Neuronal stem cell (in vitro differentiated cells): ENCODE data around the gene RNLS.

Source experiments
- DNase-seq: peaks from one replicate; pipeline ENCODE4 v3.0.0-alpha.2; 2013; ENCODE audit warnings: low spot score
- H2AFZ ChIP-seq: one replicate; pipeline ENCODE4 v1.6.1; 2013; ENCODE audit warnings: mild to moderate bottlenecking, low read length, inconsistent platforms
- H2AK5ac ChIP-seq: 2 replicates; pipeline ENCODE4 v1.6.1; 2013; ENCODE audit warnings: low read depth, mild to moderate bottlenecking, inconsistent platforms, low read length, moderate library complexity, mixed read lengths
- H2BK120ac ChIP-seq: 2 replicates; pipeline ENCODE4 v1.6.1; 2013; ENCODE audit warnings: low read depth, mild to moderate bottlenecking, inconsistent platforms, low read length, moderate library complexity, mixed read lengths
- H2BK12ac ChIP-seq: one replicate; pipeline ENCODE4 v1.6.1; 2013; ENCODE audit warnings: low read length, inconsistent platforms
- H2BK15ac ChIP-seq: 2 replicates; pipeline ENCODE4 v1.6.1; 2013; ENCODE audit warnings: mild to moderate bottlenecking, low read length, inconsistent platforms, mixed read lengths
- H2BK5ac ChIP-seq: one replicate; pipeline ENCODE4 v1.6.1; 2013; ENCODE audit warnings: inconsistent platforms, mild to moderate bottlenecking, low read length, moderate library complexity
- H3K14ac ChIP-seq: one replicate; pipeline ENCODE4 v1.6.1; 2013; ENCODE audit warnings: low read length, inconsistent platforms
- H3K18ac ChIP-seq: 2 replicates; pipeline ENCODE4 v1.6.1; 2013; ENCODE audit warnings: low read length, inconsistent platforms
- H3K23ac ChIP-seq: 2 replicates; pipeline ENCODE4 v1.6.1; 2013; ENCODE audit warnings: low read depth, mild to moderate bottlenecking, mixed read lengths, low read length, inconsistent platforms; ENCODE audit not compliant: poor library complexity
- H3K27ac ChIP-seq: replicated peaks from 3 replicates; pipeline ENCODE4 v1.5.1; 2013; ENCODE audit warnings: low read length, inconsistent platforms
- H3K27me3 ChIP-seq, 3 experiments: 2 replicates each; pipeline ENCODE4 v1.6.1; 2013; ENCODE audit warnings: low read length in 3 of 3, mild to moderate bottlenecking in 2 of 3, inconsistent platforms in 1 of 3, low read depth in 1 of 3, mixed read lengths in 1 of 3, moderate library complexity in 1 of 3; ENCODE audit not compliant: control insufficient read depth in 3 of 3, insufficient read depth in 3 of 3
- H3K36me3 ChIP-seq, 2 donors: replicated peaks in 1 of 2; 2 replicates each; pipeline ENCODE4 v1.6.1; 2013; ENCODE audit warnings: low read length in 2 of 2; ENCODE audit not compliant: control insufficient read depth in 2 of 2, insufficient read depth in 2 of 2
- H3K4ac ChIP-seq: 2 replicates; pipeline ENCODE4 v1.6.1; 2013; ENCODE audit warnings: inconsistent platforms, mild to moderate bottlenecking, low read length, moderate library complexity
- H3K4me1 ChIP-seq, 2 donors: 1 replicate in 1 of 2; 2 replicates in 1 of 2; pipeline ENCODE4 v1.6.1; 2013; ENCODE audit warnings: low read length in 2 of 2, low read depth in 1 of 2; ENCODE audit not compliant: control insufficient read depth in 2 of 2, insufficient read depth in 1 of 2
- H3K4me2 ChIP-seq: one replicate; pipeline ENCODE4 v1.6.1; 2013; ENCODE audit warnings: mild to moderate bottlenecking, low read length, inconsistent platforms; ENCODE audit not compliant: insufficient read depth, poor library complexity, severe bottlenecking
- H3K4me3 ChIP-seq, 2 donors: 2 replicates each; pipeline ENCODE4 v1.5.1; 2013; ENCODE audit warnings: low read length in 2 of 2, mild to moderate bottlenecking in 2 of 2, inconsistent platforms in 1 of 2, moderate library complexity in 1 of 2
- H3K79me1 ChIP-seq: one replicate; pipeline ENCODE4 v1.6.1; 2013; ENCODE audit warnings: low read depth, mild to moderate bottlenecking, inconsistent platforms, low read length, moderate library complexity
- H3K9ac ChIP-seq: one replicate; pipeline ENCODE4 v1.6.1; 2013; ENCODE audit warnings: mild to moderate bottlenecking, low read depth, low read length, inconsistent platforms; ENCODE audit not compliant: poor library complexity
- H3K9me3 ChIP-seq, 2 donors: replicated peaks in 1 of 2; 2 replicates each; pipeline versions ENCODE3 to v1.6.1; 2013; ENCODE audit warnings: low read length in 2 of 2, mild to moderate bottlenecking in 2 of 2, inconsistent platforms in 1 of 2, low read depth in 1 of 2, mixed read lengths in 1 of 2, moderate library complexity in 1 of 2; ENCODE audit not compliant: control insufficient read depth in 2 of 2, insufficient read depth in 1 of 2
- H4K8ac ChIP-seq: one replicate; pipeline ENCODE4 v1.6.1; 2013; ENCODE audit warnings: low read depth, mild to moderate bottlenecking, inconsistent platforms, low read length, moderate library complexity
- H4K91ac ChIP-seq: one replicate; pipeline ENCODE4 v1.6.1; 2013; ENCODE audit warnings: low read length, low read depth, mild to moderate bottlenecking, inconsistent platforms; ENCODE audit not compliant: poor library complexity
- WGBS, 2 donors: extraction: QIAGEN DNeasy Blood & Tissue Kit; methylation state at CpG; one replicate each; pipeline ENCODE4 v1.1.7; 2013; ENCODE audit warnings: missing lambda C conversion rate in 2 of 2, mixed read lengths in 1 of 2; ENCODE audit not compliant: insufficient read length in 2 of 2, insufficient replicate concordance in 1 of 2; ENCODE audit errors: extremely low coverage in 2 of 2; 5-methylcytosine and 5-hydroxymethylcytosine counted together

RNLS gene

GRCh38 chr10:88336334-88336733, 246.8 kb downstream of the RNLS start:
- Histone ChIP-seq H2AFZ (no peak overlapping the region), H2BK15ac (no peak overlapping the region), H2BK12ac (no peak overlapping the region), H3K23ac (no peak overlapping the region), H2BK120ac (no peak overlapping the region), H3K4ac (no peak overlapping the region), H2BK5ac (no peak overlapping the region), H3K36me3 (no peaks in the 10 kb centered on the region), H4K8ac (no peak overlapping the region), H3K4me3 (no peak overlapping the region), H3K27ac (no peak overlapping the region), H4K91ac (no peak overlapping the region), H3K18ac (no peak overlapping the region), H3K14ac (no peak overlapping the region), H3K79me1 (no peaks in the 10 kb centered on the region), H3K4me2 (no peak overlapping the region), H3K9ac (no peak overlapping the region), H3K9me3 (no peaks in the 10 kb centered on the region), H3K4me1 (peaks cover 0 to 2% of the 10 kb centered on the region in 2 donors), H3K27me3 (no peaks in the 10 kb centered on the region), H2AK5ac (no peak overlapping the region)
- no CpG with 5 or more reads among the region's 4 CpGs for WGBS, 2 donors
- DNase-seq, result no peak

GRCh38 chr10:88333248-88333630, 249.9 kb downstream of the RNLS start:
- Histone ChIP-seq H3K9me3 (no peaks in the 10 kb centered on the region), H3K27ac (no peak overlapping the region), H3K14ac (no peak overlapping the region), H2BK120ac (no peak overlapping the region), H3K4me1 (peaks cover 0 to 2% of the 10 kb centered on the region in 2 donors), H3K4ac (no peak overlapping the region), H3K79me1 (no peaks in the 10 kb centered on the region), H2BK12ac (no peak overlapping the region), H2BK15ac (no peak overlapping the region), H3K4me2 (no peak overlapping the region), H3K18ac (no peak overlapping the region), H3K4me3 (no peak overlapping the region), H3K27me3 (no peaks in the 10 kb centered on the region), H2AFZ (no peak overlapping the region), H3K23ac (no peak overlapping the region), H3K9ac (no peak overlapping the region), H3K36me3 (no peaks in the 10 kb centered on the region), H4K8ac (no peak overlapping the region), H2AK5ac (no peak overlapping the region), H4K91ac (no peak overlapping the region), H2BK5ac (no peak overlapping the region)
- WGBS, 2 donors, result no CpG with 5 or more reads among the region's 3 CpGs
- no peak for DNase-seq

- Histone ChIP-seq H2BK12ac (no peak overlapping the region), H3K4me1 (peaks cover 0 to 2% of the 10 kb centered on the region in 2 donors), H3K27me3 (no peaks in the 10 kb centered on the region), H4K91ac (no peak overlapping the region), H3K4me3 (no peak overlapping the region), H3K36me3 (no peaks in the 10 kb centered on the region), H2AK5ac (no peak overlapping the region), H2BK5ac (no peak overlapping the region), H2AFZ (no peak overlapping the region), H4K8ac (no peak overlapping the region), H3K79me1 (no peaks in the 10 kb centered on the region), H2BK15ac (no peak overlapping the region), H3K18ac (no peak overlapping the region), H3K23ac (no peak overlapping the region), H3K4ac (no peak overlapping the region), H3K27ac (no peak overlapping the region), H3K14ac (no peak overlapping the region), H3K9ac (no peak overlapping the region), H3K4me2 (no peak overlapping the region), H2BK120ac (no peak overlapping the region), H3K9me3 (no peaks in the 10 kb centered on the region)
- WGBS, 2 donors, result no CpG with 5 or more reads among the region's 3 CpGs
- no peak for DNase-seq
Observed at GRCh38 chr10:88332503-88333247, 250.4 kb downstream of the RNLS start.

GRCh38 chr10:88330174-88330573, 252.9 kb downstream of the RNLS start:
- H2BK120ac ChIP-seq, result no peak overlapping the region
- no peak overlapping the region for H2BK12ac ChIP-seq
- no peak for DNase-seq
- H3K4ac ChIP-seq, result no peak overlapping the region
- no peak overlapping the region for H3K4me3 ChIP-seq
- H3K36me3 ChIP-seq, result no peaks in the 10 kb centered on the region
- H3K18ac ChIP-seq, result no peak overlapping the region
- H2BK5ac ChIP-seq, result no peak overlapping the region
- no peak overlapping the region for H2AFZ ChIP-seq
- H3K4me1 ChIP-seq, result peaks cover 0 to 2% of the 10 kb centered on the region in 2 donors
- no peak overlapping the region for H3K23ac ChIP-seq
- WGBS, 2 donors, result no CpG with 5 or more reads among the region's 1 CpG
- no peak overlapping the region for H3K4me2 ChIP-seq
- no peak overlapping the region for H3K27ac ChIP-seq
- H3K9ac ChIP-seq, result no peak overlapping the region
- no peak overlapping the region for H2AK5ac ChIP-seq
- no peak overlapping the region for H2BK15ac ChIP-seq
- no peak overlapping the region for H4K91ac ChIP-seq
- H3K9me3 ChIP-seq, result no peaks in the 10 kb centered on the region
- no peak overlapping the region for H4K8ac ChIP-seq
- no peaks in the 10 kb centered on the region for H3K27me3 ChIP-seq
- H3K14ac ChIP-seq, result no peak overlapping the region
- H3K79me1 ChIP-seq, result no peaks in the 10 kb centered on the region
